Progenitor cell of endocrine pancreas (in vitro differentiated cells): ENCODE data around the gene RFT1. TPM values are rescaled to one million over a fixed set of nuclear protein-coding genes. Genes with fewer than 3 reads are reported as not detected.

Source experiments
- DNase-seq: peaks from one replicate; pipeline ENCODE4 v3.0.0; 2021; ENCODE audit warnings: low spot score; ENCODE audit not compliant: unreplicated experiment
- H3K27ac Mint-ChIP-seq: 2 replicates; pipeline ENCODE4 v1.8.0; 2021; ENCODE audit warnings: mild to moderate bottlenecking, moderate library complexity, mixed read lengths
- H3K27me3 Mint-ChIP-seq: 2 replicates; pipeline ENCODE4 v1.8.0; 2021; ENCODE audit warnings: mixed read lengths
- H3K36me3 Mint-ChIP-seq: 2 replicates; pipeline ENCODE4 v1.8.0; 2022; ENCODE audit warnings: mixed read lengths; ENCODE audit not compliant: insufficient read depth
- H3K4me1 Mint-ChIP-seq: 2 replicates; pipeline ENCODE4 v1.8.0; 2021; ENCODE audit warnings: low read depth, mixed read lengths
- H3K4me3 Mint-ChIP-seq: 2 replicates; pipeline ENCODE4 v1.8.0; 2021; ENCODE audit warnings: low read depth, mild to moderate bottlenecking, moderate library complexity, mixed read lengths
- H3K9me3 Mint-ChIP-seq: 2 replicates; pipeline ENCODE4 v1.8.0; 2021; ENCODE audit warnings: low read depth, mixed read lengths
- total RNA-seq: library from RNA; stranded (reverse); gene quantifications from 2 replicates; pipeline ENCODE4 v1.2.1, GENCODE V29; 2021
- TF ChIP-seq, protein P1 (sequence below): fragments of 200-600 bp; sonication (generic); IDR thresholded peaks from one replicate; pipeline ENCODE4 v1.5.0; 2021; ENCODE audit warnings: antibody characterized with exemption, mild to moderate bottlenecking; ENCODE audit not compliant: unreplicated experiment

Gene RFT1
- total RNA-seq, 1 donor from 2014 or later = 22.5 TPM

DNA sequence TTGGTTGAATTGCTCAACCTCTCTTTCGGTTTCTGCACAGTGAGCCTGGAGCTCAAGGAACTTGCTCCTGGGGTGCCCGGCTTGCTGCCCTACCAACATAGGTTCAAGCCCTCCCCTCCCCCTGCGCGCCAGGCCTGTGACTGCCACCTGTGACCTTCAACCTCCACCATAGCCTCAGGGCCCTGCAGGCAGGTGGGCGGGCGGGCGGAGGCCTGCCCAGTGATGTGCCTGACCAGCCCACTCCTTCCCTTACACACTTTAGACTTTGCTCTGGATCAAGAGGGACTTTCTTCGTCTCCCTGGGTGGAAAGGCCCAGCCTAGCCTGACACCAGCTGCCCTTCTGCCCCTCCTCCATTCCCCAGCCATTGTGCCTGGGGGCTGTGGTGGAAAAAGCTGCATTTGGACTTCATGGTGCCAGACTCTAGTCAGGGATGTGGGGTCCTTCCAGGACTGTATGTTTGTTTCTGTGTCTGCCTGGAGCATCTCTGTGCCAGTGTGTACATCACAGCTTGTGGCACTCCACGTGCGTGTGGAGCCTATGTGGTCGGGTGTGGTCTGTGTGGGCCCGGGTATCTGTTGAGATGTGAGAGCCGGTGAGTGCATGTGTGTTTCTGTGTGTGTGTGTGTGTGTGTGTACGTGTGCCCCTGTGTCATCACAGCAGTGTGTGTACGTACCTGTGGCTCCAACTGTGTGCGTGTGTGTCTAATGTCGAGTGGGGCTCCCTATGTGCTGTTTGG, 40.3 kb upstream of the RFT1 start:
- H3K4me3 Mint-ChIP-seq = no peak overlapping the region

GRCh38 chr3:53169832-53170324, 39.6 kb upstream of the RFT1 start:
- Mint-ChIP-seq H3K27ac (peak overlapping the region; percentile 60), H3K36me3 (peaks cover 2% of the 10 kb centered on the region), H3K27me3 (no peaks in the 10 kb centered on the region), H3K4me1 (peaks cover 28% of the 10 kb centered on the region), H3K4me3 (no peak overlapping the region), H3K9me3 (no peaks in the 10 kb centered on the region)
- TF ChIP-seq, protein P1, sequence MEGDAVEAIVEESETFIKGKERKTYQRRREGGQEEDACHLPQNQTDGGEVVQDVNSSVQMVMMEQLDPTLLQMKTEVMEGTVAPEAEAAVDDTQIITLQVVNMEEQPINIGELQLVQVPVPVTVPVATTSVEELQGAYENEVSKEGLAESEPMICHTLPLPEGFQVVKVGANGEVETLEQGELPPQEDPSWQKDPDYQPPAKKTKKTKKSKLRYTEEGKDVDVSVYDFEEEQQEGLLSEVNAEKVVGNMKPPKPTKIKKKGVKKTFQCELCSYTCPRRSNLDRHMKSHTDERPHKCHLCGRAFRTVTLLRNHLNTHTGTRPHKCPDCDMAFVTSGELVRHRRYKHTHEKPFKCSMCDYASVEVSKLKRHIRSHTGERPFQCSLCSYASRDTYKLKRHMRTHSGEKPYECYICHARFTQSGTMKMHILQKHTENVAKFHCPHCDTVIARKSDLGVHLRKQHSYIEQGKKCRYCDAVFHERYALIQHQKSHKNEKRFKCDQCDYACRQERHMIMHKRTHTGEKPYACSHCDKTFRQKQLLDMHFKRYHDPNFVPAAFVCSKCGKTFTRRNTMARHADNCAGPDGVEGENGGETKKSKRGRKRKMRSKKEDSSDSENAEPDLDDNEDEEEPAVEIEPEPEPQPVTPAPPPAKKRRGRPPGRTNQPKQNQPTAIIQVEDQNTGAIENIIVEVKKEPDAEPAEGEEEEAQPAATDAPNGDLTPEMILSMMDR = no peak
- DNase-seq = no peak

More for the DNA sequence above, 40.3 kb upstream of the RFT1 start:
- H3K36me3 Mint-ChIP-seq = peaks cover 2% of the 10 kb centered on the region
- H3K27me3 Mint-ChIP-seq = no peaks in the 10 kb centered on the region
- DNase-seq = no peak
- H3K9me3 Mint-ChIP-seq = no peaks in the 10 kb centered on the region
- peak overlapping the region; percentile 46 for H3K27ac Mint-ChIP-seq
- TF ChIP-seq, protein P1 = no peak
- H3K4me1 Mint-ChIP-seq = peaks cover 28% of the 10 kb centered on the region

- no peaks in the 10 kb centered on the region for H3K27me3 Mint-ChIP-seq
- H3K36me3 Mint-ChIP-seq = peaks cover 2% of the 10 kb centered on the region
- no peak for DNase-seq
- H3K4me3 Mint-ChIP-seq = no peak overlapping the region
- TF ChIP-seq, protein P1 = no peak
- H3K9me3 Mint-ChIP-seq = no peaks in the 10 kb centered on the region
- peaks cover 28% of the 10 kb centered on the region for H3K4me1 Mint-ChIP-seq
- H3K27ac Mint-ChIP-seq = peak overlapping the region; percentile 60
These were observed 39.0 kb upstream of the RFT1 start for GRCh38 chr3:53169045-53169831.

- Mint-ChIP-seq H3K36me3 (no peaks in the 10 kb centered on the region), H3K27ac (peak overlapping the region; percentile 60), H3K4me3 (no peak overlapping the region), H3K4me1 (peaks cover 32% of the 10 kb centered on the region), H3K27me3 (no peaks in the 10 kb centered on the region), H3K9me3 (no peaks in the 10 kb centered on the region)
- TF ChIP-seq, protein P1 = no peak
- no peak for DNase-seq
These were observed 38.1 kb upstream of the RFT1 start for GRCh38 chr3:53168175-53168923.
